GM18498 (cell line): ENCODE measurements around the gene GPR84.

Experiments
- ATAC-seq: cut with Tn5 transposase; IDR thresholded peaks from one replicate; pipeline ENCODE4 v1.9.1; 2021; ENCODE audit warnings: mild to moderate bottlenecking, moderate library complexity; ENCODE audit not compliant: unreplicated experiment

GPR84 gene

GRCh38 chr12:54364413-54364812 is at the start of gene GPR84:
Gene GPR84, minus strand, starts transcription at chr12:54364486. Its CDS starts 635 bp downstream, at chr12:54363851.
- ATAC-seq = no peak

GRCh38 chr12:54413284-54414190 is 49.3 kb upstream of the GPR84 start:
- peak; percentile 61 for ATAC-seq

GRCh38 chr12:54412786-54413185 is 48.5 kb upstream of the GPR84 start:
- ATAC-seq = peak; percentile 38

GRCh38 chr12:54412348-54412747 is 48.1 kb upstream of the GPR84 start:
- no peak for ATAC-seq

- ATAC-seq = no peak
Measured at GRCh38 chr12:54411391-54412241, 47.3 kb upstream of the GPR84 start.

- ATAC-seq = no peak
Measured at GRCh38 chr12:54409267-54409666, 45.0 kb upstream of the GPR84 start.

GRCh38 chr12:54407183-54407905 is 43.1 kb upstream of the GPR84 start:
- no peak for ATAC-seq

GRCh38 chr12:54405573-54405972 is 41.3 kb upstream of the GPR84 start:
- ATAC-seq = no peak

GRCh38 chr12:54405106-54405505 is 40.8 kb upstream of the GPR84 start:
- no peak for ATAC-seq

- no peak for ATAC-seq
Measured at GRCh38 chr12:54404061-54405004, 40.0 kb upstream of the GPR84 start.

GRCh38 chr12:54401119-54401518 is 36.8 kb upstream of the GPR84 start:
- no peak for ATAC-seq

- ATAC-seq = peak; percentile 79
Measured at GRCh38 chr12:54398995-54399793, 34.9 kb upstream of the GPR84 start.

- ATAC-seq = no peak
Measured at GRCh38 chr12:54398218-54398617, 33.9 kb upstream of the GPR84 start.

GRCh38 chr12:54397157-54397556 is 32.9 kb upstream of the GPR84 start:
- ATAC-seq = no peak

- ATAC-seq = no peak
Measured at GRCh38 chr12:54395545-54395944, 31.3 kb upstream of the GPR84 start.

GRCh38 chr12:54394986-54395385 is 30.7 kb upstream of the GPR84 start:
- ATAC-seq = no peak

- ATAC-seq = no peak
Measured at GRCh38 chr12:54394281-54394719, 30.0 kb upstream of the GPR84 start.

- no peak for ATAC-seq
Measured at GRCh38 chr12:54393743-54394142, 29.5 kb upstream of the GPR84 start.

GRCh38 chr12:54393207-54393609 is 28.9 kb upstream of the GPR84 start:
- no peak for ATAC-seq
